OCI-LY7 (cell line): ENCODE results near the gene FAM174B. TPM values are rescaled to one million over a fixed set of nuclear protein-coding genes. Genes with fewer than 3 reads are reported as not detected.

Experiments used
- BruUV-seq: library from RNA; stranded (reverse); fragments of 400-500 nt; replicated peaks from 2 replicates; lab custom pipeline; 2021; lab: Mats Ljungman, UMichigan
- CTCF ChIA-PET: fragments of 300-600 bp; sonication (Branson Sonifier 250); formaldehyde crosslinking; loops from one replicate; lab custom pipeline; 2022; ENCODE audit warnings: antibody characterized with exemption; ENCODE audit not compliant: unreplicated experiment; lab: Charles Lee
- POLR2A ChIA-PET: fragments of 300-600 bp; sonication (Branson Sonifier 250); formaldehyde crosslinking; loops from one replicate; lab custom pipeline; 2022; ENCODE audit warnings: antibody characterized with exemption; lab: Charles Lee
- DNase-seq: peaks from one replicate; pipeline ENCODE4 v3.0.0-alpha.2; 2015; ENCODE audit warnings: low spot score
- H2AFZ ChIP-seq: fragments of 200-600 bp; sonication (generic), shearing (Covaris generic); 2 replicates; pipeline ENCODE4 v1.6.1; 2014; ENCODE audit warnings: mild to moderate bottlenecking, antibody characterized with exemption, low read length, moderate library complexity
- H3K27ac ChIP-seq: fragments of 200-600 bp; sonication (generic); 2 replicates; pipeline ENCODE4 v1.5.1; 2014; ENCODE audit warnings: mixed run types, low read depth, mild to moderate bottlenecking, moderate library complexity, low read length, inconsistent platforms; ENCODE audit not compliant: poor library complexity, severe bottlenecking
- H3K36me3 ChIP-seq: fragments of 200-600 bp; sonication (generic); 2 replicates; pipeline ENCODE4 v1.6.1; 2014; ENCODE audit warnings: mild to moderate bottlenecking, antibody characterized with exemption, low read length, moderate library complexity, mixed read lengths; ENCODE audit not compliant: insufficient read depth
- H3K4me1 ChIP-seq: fragments of 200-600 bp; sonication (generic); 2 replicates; pipeline ENCODE4 v1.5.1; 2014; ENCODE audit warnings: mild to moderate bottlenecking, low read length; ENCODE audit not compliant: insufficient read depth, poor library complexity, severe bottlenecking
- H3K4me2 ChIP-seq: fragments of 200-600 bp; sonication (generic); 2 replicates; pipeline ENCODE4 v1.6.1; 2014; ENCODE audit warnings: mild to moderate bottlenecking, low read length
- H3K4me3 ChIP-seq: fragments of 200-600 bp; sonication (generic); 2 replicates; pipeline ENCODE4 v1.5.1; 2014; ENCODE audit warnings: mild to moderate bottlenecking, low read depth, low read length; ENCODE audit not compliant: poor library complexity, severe bottlenecking
- H3K79me2 ChIP-seq: fragments of 200-600 bp; sonication (generic); 2 replicates; pipeline ENCODE4 v1.6.1; 2016; ENCODE audit warnings: low read depth, mild to moderate bottlenecking, low read length, moderate library complexity, mixed read lengths; ENCODE audit not compliant: insufficient read depth
- H3K9me2 ChIP-seq: fragments of 200-600 bp; sonication (generic); 2 replicates; pipeline ENCODE4 v1.6.1; 2016; ENCODE audit warnings: mild to moderate bottlenecking, low read length, mixed read lengths; ENCODE audit not compliant: insufficient read depth
- H3K9me3 ChIP-seq: fragments of 200-600 bp; sonication (generic); 2 replicates; pipeline ENCODE4 v1.6.1; 2014; ENCODE audit warnings: mild to moderate bottlenecking, mixed run types, low read length, mixed read lengths
- H4K20me1 ChIP-seq: fragments of 200-600 bp; sonication (generic); 2 replicates; pipeline ENCODE4 v1.6.1; 2014; ENCODE audit warnings: mild to moderate bottlenecking, antibody characterized with exemption, low read length, moderate library complexity, mixed read lengths; ENCODE audit not compliant: insufficient read depth
- EZH2phosphoT487 ChIP-seq: fragments of 200-600 bp; sonication (generic); IDR thresholded peaks from 2 replicates; pipeline ENCODE4 v1.6.1; 2018; ENCODE audit warnings: low read depth, borderline replicate concordance, mild to moderate bottlenecking, mixed run types, antibody characterized with exemption, low read length, moderate library complexity, mixed read lengths
- intact Hi-C: fragments of 100-400 bp; cut with micrococcal nuclease; formaldehyde crosslinking; loops from one replicate; pipeline ENCODE4 v1.10.0; 2022; ENCODE audit not compliant: unreplicated experiment
- total RNA-seq, 2 experiments: library from RNA; depleted of rRNA in 1 of 2; stranded (reverse); fragments of >200 nt in 1 of 2; shearing (Covaris generic) in 1 of 2; gene quantifications; 2 replicates each; pipeline ENCODE4 v1.2.3, GENCODE V29; 2014 to 2022
- TF ChIP-seq, protein P1 (sequence below): fragments of 200-600 bp; sonication (generic); conservative IDR thresholded peaks from 2 replicates; pipeline ENCODE4 v1.5.1; 2014; ENCODE audit warnings: mild to moderate bottlenecking, antibody characterized with exemption, low read length, moderate library complexity, mixed read lengths

The FAM174B gene
- total RNA-seq, 2 experiments from 2014 or later = 1.3 to 24.4 TPM

DNA sequence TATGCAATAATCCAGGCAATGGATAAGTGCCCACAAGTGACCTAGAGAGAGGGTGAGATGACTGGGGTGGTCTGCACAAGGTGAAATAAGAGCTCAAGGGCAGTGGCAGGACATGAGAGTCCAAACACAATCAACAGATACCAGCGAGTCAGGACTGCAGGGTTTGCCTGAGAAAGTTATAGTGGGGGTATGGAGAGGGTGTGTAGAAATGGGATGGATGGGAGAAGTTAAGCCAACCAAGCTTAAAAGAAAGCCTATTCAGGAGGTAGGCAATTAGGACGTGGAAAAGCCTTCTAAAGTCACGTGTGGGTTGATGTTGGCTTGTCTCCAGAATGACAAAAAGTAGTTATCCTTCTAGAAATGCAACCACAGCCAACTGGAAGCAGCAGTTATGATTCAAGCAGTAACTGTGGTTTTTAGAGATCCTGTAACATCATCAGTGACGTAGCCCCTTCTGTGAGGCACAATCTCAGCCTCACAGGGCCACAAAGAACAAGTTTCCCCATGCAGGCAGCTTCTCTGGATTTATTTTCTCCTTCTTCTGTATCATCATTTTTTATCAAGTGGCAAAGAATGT lies 56.1 kb downstream of the FAM174B start:
- no peaks in the 10 kb centered on the region for H3K36me3 ChIP-seq
- no peak overlapping the region for H3K4me2 ChIP-seq
- ChIA-PET POLR2A (interaction anchor here (0.7 kb wide), 1 partner anchor 929 kb away, joined by 3 read pairs; no protein-coding TSS in a partner anchor), CTCF (no interaction called here)
- no peaks in the 10 kb centered on the region for H3K4me1 ChIP-seq
- no peaks in the 10 kb centered on the region for H3K79me2 ChIP-seq
- no peak overlapping the region for H3K27ac ChIP-seq
- no peaks in the 10 kb centered on the region for H3K9me2 ChIP-seq
- H3K4me3 ChIP-seq = no peak overlapping the region
- TF ChIP-seq, protein P1, sequence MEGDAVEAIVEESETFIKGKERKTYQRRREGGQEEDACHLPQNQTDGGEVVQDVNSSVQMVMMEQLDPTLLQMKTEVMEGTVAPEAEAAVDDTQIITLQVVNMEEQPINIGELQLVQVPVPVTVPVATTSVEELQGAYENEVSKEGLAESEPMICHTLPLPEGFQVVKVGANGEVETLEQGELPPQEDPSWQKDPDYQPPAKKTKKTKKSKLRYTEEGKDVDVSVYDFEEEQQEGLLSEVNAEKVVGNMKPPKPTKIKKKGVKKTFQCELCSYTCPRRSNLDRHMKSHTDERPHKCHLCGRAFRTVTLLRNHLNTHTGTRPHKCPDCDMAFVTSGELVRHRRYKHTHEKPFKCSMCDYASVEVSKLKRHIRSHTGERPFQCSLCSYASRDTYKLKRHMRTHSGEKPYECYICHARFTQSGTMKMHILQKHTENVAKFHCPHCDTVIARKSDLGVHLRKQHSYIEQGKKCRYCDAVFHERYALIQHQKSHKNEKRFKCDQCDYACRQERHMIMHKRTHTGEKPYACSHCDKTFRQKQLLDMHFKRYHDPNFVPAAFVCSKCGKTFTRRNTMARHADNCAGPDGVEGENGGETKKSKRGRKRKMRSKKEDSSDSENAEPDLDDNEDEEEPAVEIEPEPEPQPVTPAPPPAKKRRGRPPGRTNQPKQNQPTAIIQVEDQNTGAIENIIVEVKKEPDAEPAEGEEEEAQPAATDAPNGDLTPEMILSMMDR = no peak
- TF ChIP-seq EZH2phosphoT487 = no peak
- intact Hi-C loops = no loop called here
- no peak overlapping the region for H2AFZ ChIP-seq
- no peak for DNase-seq
- H4K20me1 ChIP-seq = no peaks in the 10 kb centered on the region
- no peaks in the 10 kb centered on the region for H3K9me3 ChIP-seq
- no TSS peak for BruUV-seq

DNA sequence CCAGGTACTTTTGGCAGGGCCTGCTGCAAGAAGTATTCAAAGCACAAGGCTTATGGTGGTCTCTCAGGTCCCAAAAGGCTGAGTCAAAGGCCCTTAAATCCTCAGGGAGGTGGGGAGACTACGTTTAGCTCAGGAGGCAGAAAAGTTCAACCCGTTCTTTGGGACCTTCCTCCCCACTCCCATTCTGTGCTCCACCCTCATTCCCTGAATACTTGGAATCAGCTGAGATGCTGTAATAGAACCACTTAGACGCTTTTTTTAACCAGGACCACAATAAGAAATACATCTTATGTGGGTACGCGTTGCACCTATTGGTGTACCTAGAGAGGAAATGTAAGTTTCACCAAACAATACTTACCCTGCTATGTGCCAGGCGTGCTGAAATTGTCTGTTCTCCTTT lies 58.0 kb downstream of the FAM174B start:
- Histone ChIP-seq H3K4me3 (no peak overlapping the region), H4K20me1 (no peaks in the 10 kb centered on the region), H3K9me3 (no peaks in the 10 kb centered on the region), H3K9me2 (no peaks in the 10 kb centered on the region), H2AFZ (no peak overlapping the region), H3K36me3 (no peaks in the 10 kb centered on the region), H3K79me2 (no peaks in the 10 kb centered on the region), H3K4me1 (no peaks in the 10 kb centered on the region), H3K27ac (no peak overlapping the region), H3K4me2 (no peak overlapping the region)
- DNase-seq = no peak
- no peak for TF ChIP-seq EZH2phosphoT487
- TF ChIP-seq, protein P1 = no peak
- CTCF ChIA-PET = no interaction called here
- intact Hi-C loops = no loop called here
- POLR2A ChIA-PET = no interaction called here
- BruUV-seq = no TSS peak

DNA sequence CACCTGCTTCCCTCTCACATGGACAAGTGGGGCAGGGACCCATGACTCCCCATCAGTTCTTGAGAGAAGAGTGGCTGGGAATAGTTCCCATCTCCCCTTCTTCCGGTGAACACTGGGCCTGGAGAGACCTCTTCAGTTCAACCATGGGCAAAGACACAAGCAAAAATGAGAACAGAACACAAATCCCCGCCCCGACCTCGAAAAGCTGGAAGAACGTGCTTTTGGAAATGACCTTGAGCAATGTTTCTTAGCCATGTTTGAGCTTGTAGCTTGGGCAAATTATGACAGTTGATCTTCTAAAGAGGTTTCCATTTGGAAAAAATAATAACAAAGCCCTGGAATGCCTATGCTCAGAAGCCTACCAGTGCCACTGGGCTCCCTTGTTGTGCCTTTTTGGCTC lies 59.0 kb downstream of the FAM174B start:
- no TSS peak for BruUV-seq
- H3K9me2 ChIP-seq = no peaks in the 10 kb centered on the region
- no peaks in the 10 kb centered on the region for H3K9me3 ChIP-seq
- H3K4me2 ChIP-seq = no peak overlapping the region
- H4K20me1 ChIP-seq = no peaks in the 10 kb centered on the region
- H3K27ac ChIP-seq = no peak overlapping the region
- ChIA-PET POLR2A (no interaction called here), CTCF (no interaction called here)
- intact Hi-C loops = no loop called here
- no peak for TF ChIP-seq EZH2phosphoT487
- TF ChIP-seq, protein P1 = no peak
- H3K79me2 ChIP-seq = no peaks in the 10 kb centered on the region
- no peaks in the 10 kb centered on the region for H3K36me3 ChIP-seq
- H3K4me3 ChIP-seq = no peak overlapping the region
- no peak overlapping the region for H2AFZ ChIP-seq
- no peak for DNase-seq
- no peaks in the 10 kb centered on the region for H3K4me1 ChIP-seq
